ENCODE data around the gene PLSCR3.
"Not testable (repeated sequence)": the region's sequence is repeated elsewhere in the genome, so short reads cannot be mapped to it uniquely, and the experiment has no call there.

Gene PLSCR3

DNA sequence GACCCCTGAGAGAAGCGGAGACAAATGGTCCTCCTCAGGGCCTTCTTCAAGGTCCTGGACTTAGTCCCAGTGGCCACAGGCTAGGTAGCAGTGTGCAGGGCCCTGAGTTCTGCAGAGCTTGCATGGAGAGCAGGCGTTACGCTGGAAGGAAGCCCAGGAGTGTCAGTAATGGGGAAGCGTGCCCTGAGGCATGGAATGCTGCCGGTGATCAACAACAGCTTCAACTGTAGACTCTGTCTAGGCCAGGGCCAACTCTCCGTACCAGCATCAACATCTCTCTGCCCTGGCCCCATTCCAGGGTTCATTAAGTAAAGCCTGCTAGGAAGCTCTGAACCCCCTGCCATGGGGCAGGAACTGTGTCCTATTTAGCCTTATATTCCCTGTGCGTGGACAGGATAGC is 14.0 kb downstream of the PLSCR3 start:
- no peak for DNase-seq (ENCODE audit: low read depth)

DNA sequence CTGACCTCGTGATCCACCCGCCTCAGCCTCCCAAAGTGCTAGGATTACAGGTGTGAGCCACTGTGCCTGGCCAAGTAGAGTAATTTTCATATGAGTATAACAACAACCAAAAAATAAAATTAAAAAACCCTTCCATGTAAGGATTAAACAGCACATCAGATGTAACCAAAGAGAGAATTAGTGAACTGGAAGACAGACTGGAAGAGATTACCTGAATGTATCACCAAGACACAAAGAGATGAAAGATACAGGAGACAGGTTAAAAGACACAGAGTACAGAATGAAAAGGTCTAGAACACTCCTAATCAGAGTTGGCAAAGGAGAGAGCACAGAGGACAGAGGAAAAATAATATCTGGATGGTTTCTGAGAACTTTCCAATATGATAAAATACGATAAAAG is 15.2 kb downstream of the PLSCR3 start:
- no peak for DNase-seq (ENCODE audit: low read depth)

DNA sequence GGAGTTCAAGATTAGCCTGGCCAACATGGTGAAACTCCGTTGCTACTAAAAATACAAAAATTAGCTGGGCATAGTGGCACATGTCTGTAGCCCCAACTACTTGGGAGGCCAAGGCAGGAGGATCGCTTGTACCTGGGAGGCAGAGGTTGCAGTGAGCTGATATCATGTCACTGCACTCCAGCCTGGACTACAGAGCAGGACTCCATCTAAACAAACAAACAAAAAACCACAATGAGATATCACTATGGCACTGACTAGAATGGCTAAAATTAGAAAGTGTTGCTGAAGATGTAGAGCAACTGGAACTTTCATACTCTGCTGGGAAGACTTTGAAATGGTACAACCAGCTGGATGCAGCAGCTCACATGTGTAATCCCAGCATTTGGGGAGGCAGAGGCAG is 20.0 kb downstream of the PLSCR3 start:
- DNase-seq (ENCODE audit: low read depth) = no peak

- DNase-seq (ENCODE audit: low read depth) = no peak
These were observed 23.5 kb downstream of the PLSCR3 start for GRCh38 chr17:7370853-7371252.

- no peak for DNase-seq (ENCODE audit: low read depth)
These were observed 24.5 kb downstream of the PLSCR3 start for GRCh38 chr17:7369825-7370224.

- DNase-seq (ENCODE audit: low read depth) = not testable (repeated sequence)
These were observed 25.7 kb downstream of the PLSCR3 start for GRCh38 chr17:7368599-7368994.

DNA sequence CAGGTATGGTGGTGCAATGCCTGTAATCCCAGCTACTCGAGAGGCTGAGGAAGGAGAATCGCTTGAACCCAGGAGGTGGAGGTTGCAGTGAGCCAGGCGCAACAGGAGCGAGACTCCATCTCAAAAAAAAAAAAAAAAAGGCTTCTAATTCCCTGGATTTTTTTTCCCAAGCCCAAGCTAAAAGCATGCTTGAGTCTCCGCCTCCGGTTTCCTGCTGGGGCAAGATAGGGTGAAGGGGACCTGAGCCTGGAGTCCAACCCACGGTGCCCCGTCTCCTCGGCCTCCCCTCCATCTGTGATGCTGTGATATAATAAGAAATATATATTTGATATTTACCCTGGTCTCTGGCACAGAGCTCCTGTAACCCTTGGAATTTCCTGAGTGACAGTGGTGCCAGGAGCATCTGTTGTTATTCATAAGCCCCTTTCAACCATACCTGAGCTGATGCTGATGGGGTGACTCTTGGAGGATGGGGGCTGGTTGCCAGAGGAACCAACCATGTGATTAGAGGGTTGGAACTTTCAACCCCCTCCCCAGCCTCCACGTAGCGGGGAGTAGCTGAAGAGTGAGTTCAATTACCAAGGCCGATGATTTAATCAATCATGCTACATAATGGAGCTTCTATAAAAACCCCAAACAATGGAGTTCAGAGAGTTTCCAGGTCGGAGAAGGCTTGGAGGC is 26.3 kb downstream of the PLSCR3 start:
- DNase-seq (ENCODE audit: low read depth) = no peak

GRCh38 chr17:7367083-7367482 is 27.2 kb downstream of the PLSCR3 start:
- no peak for DNase-seq (ENCODE audit: low read depth)

GRCh38 chr17:7365963-7366362 is 28.4 kb downstream of the PLSCR3 start:
- not testable (repeated sequence) for DNase-seq (ENCODE audit: low read depth)

GRCh38 chr17:7363311-7363710 is 31.0 kb downstream of the PLSCR3 start:
- DNase-seq (ENCODE audit: low read depth) = no peak

DNA sequence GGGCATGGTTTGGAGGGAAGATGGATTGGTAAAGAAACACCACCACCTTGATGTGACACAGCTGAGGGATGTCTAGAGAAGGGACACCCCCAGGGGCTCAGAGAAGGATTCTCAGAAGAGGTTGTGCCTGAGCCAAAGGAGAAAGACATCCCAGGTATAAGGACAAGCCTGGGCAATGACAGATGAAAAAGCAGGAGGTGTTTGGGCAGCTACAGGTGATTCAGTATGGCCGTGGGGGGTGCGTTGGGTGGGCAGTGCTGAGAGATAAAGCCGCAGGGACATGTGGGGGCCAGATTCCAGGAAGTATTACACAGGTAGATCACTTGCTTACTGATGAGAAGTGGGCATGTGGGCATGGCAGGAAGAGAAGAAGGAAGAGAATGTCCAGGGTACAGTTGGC is 32.4 kb downstream of the PLSCR3 start:
- DNase-seq (ENCODE audit: low read depth) = no peak

- DNase-seq (ENCODE audit: low read depth) = no peak
These were observed 36.9 kb downstream of the PLSCR3 start for GRCh38 chr17:7357381-7357780.

DNA sequence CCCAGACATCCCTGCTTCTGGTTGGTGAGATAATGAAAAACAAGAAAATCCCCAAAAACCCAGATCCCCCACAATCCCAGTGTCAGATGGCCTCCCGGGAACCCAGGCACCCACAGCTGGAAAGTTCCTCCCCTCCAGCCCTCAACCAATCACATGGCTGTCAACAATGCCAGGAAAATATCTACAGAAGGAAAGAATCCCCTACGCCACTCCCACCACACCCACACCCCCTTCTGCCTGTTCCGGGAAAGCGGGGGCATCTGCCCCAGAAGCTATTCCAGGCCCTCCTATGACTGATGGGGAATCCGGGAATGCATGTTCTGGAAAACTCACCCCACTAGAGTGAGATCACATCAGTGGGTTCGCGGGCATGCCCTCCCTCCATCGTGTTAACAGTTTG is 37.6 kb downstream of the PLSCR3 start:
- DNase-seq (ENCODE audit: low read depth) = no peak

GRCh38 chr17:7356072-7356549 is 38.2 kb downstream of the PLSCR3 start:
- DNase-seq (ENCODE audit: low read depth) = peak; percentile 75

- no peak for DNase-seq (ENCODE audit: low read depth)
These were observed 38.8 kb downstream of the PLSCR3 start for GRCh38 chr17:7355573-7355972.

DNA sequence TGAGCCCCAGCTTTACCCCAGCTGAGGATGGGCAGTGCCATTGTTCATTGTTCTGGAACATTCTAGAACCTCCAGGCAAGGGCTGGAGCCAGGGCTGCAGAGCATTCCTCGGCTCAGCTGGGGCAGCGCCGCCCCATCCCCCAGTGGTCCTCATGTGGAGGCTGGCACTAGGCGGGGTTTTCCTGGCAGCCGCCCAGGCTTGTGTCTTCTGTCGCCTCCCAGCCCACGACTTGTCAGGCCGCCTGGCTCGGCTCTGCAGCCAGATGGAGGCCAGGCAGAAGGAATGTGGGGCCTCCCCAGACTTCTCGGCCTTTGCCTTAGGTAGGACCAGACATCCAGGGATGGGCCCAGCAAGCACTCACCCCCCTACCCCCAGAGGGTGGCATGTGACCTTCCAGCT is 39.3 kb downstream of the PLSCR3 start, which contains the start of gene TMEM95:
Gene TMEM95 (plus strand): TSS at position 104 of the 400 bp plus-strand sequence. CDS start 49 bp downstream, at position 153.
- DNase-seq (ENCODE audit: low read depth) = no peak

GRCh38 chr17:7354262-7354843 is 40.0 kb downstream of the PLSCR3 start:
- DNase-seq (ENCODE audit: low read depth) = no peak

GRCh38 chr17:7352910-7353635 is 41.3 kb downstream of the PLSCR3 start:
- no peak for DNase-seq (ENCODE audit: low read depth)

- no peak for DNase-seq (ENCODE audit: low read depth)
These were observed 41.8 kb downstream of the PLSCR3 start for GRCh38 chr17:7352503-7352889.

DNA sequence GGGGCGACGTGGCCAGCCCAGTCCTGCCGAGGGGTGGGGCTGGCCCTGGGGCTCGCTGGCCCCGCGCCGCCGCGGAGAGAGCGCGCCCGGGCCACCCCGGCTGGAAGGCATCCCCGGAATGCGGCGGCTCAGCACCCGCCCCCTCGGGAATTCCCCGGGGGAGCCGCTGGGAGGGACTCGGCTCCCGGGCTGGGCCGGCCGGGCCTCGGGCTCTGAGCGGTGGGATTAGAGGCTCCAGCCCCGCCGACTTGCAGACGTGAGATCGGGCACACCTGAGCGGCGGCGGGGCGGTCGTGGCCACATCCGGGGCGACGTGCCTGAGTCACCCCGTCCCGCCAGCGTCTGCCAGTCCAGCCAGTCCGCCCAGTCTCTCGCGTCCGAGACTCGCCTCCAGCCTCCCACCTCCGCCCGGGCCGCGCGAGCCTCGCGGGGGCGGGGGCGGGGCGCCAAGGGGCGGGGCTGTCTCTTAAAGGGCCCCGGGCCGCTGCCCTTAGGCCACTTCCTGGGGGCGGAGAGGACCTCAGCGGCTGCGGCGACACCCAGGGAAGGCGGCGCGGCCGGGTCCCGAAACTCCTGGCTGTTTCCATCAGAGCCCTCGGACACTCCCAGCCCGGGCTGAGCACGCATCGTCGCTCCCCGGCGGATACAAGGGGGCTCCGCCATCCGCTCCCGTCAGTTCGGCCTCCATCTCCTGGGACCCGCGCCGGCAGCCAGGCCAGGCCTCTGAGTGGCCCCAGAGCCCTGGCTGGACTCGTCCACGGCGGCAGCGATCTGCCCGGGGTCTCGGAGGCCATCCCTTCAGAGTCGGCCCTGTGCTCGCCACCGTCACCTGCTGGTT is 42.4 kb downstream of the PLSCR3 start, which contains the start of gene KCTD11:
Gene KCTD11 (plus strand): TSS at position 498 of the 838 bp plus-strand sequence.
- peak; percentile 55 for DNase-seq (ENCODE audit: low read depth)

DNA sequence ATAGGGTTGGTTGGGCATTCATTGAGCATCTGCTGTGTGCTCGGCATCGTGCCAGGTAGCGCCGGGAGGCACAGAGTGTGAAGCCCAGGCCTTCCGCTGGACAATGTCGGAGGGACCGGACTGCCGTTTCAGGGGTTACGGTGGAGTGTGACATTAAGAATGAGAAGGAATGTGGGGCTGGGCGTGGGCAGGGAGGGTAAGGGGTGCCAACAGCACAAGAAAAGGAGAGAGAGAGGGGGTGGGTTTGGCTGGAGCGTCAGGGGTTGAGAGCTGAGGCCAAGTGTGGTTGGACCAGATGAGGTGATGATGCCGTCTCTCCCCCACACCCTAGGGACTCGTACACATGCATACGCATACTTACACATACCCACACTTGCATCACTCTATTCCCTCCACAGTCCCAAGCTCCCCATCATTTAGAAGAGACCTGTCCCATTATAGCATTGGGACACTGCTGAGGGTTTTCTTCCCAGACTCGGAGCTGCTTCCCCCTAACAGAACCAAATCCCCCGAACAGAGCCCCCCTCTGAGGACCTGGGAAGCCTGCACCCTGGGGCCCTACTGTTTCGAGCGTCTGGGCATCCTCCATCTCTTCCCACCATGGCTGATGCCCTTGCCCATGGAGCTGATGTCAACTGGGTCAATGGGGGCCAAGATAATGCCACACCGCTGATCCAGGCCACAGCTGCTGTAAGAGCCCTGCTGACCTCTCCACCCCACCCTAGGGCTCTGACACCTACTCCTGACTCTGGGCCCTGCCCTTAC is 45.7 kb downstream of the PLSCR3 start:
- no peak for DNase-seq (ENCODE audit: low read depth)

Data from T follicular helper cell (primary cell).